H9 (cell line): ENCODE results near the gene POC5. TPM values are rescaled to one million over a fixed set of nuclear protein-coding genes. Genes with fewer than 3 reads are reported as not detected.

Experiments used
- DNase-seq: peaks from one replicate; pipeline ENCODE4 v3.0.0-alpha.2; 2017
- H2AFZ ChIP-seq: one replicate; pipeline ENCODE4 v1.6.1; 2013; ENCODE audit warnings: mild to moderate bottlenecking, low read length, control low read depth, moderate library complexity
- H2AK5ac ChIP-seq: 2 replicates; pipeline ENCODE4 v1.6.1; 2013; ENCODE audit warnings: low read length, control low read depth, mixed read lengths; ENCODE audit not compliant: insufficient read length
- H2BK120ac ChIP-seq: one replicate; pipeline ENCODE4 v1.6.1; 2013; ENCODE audit warnings: low read depth, mild to moderate bottlenecking, low read length, control low read depth, inconsistent platforms; ENCODE audit not compliant: poor library complexity, severe bottlenecking
- H2BK12ac ChIP-seq: 2 replicates; pipeline ENCODE4 v1.6.1; 2013; ENCODE audit warnings: low read length, control low read depth, mixed read lengths, low read depth; ENCODE audit not compliant: insufficient read length
- H2BK15ac ChIP-seq: 2 replicates; pipeline ENCODE4 v1.6.1; 2013; ENCODE audit warnings: low read depth, low read length, control low read depth
- H2BK20ac ChIP-seq: one replicate; pipeline ENCODE4 v1.6.1; 2013; ENCODE audit warnings: low read depth, mild to moderate bottlenecking, low read length, control low read depth, inconsistent platforms; ENCODE audit not compliant: poor library complexity, severe bottlenecking
- H2BK5ac ChIP-seq: 2 replicates; pipeline ENCODE4 v1.6.1; 2013; ENCODE audit warnings: low read length, control low read depth, mixed read lengths; ENCODE audit not compliant: insufficient read length
- H3K14ac ChIP-seq: 2 replicates; pipeline ENCODE4 v1.6.1; 2013; ENCODE audit warnings: low read length, control low read depth; ENCODE audit not compliant: insufficient read depth
- H3K18ac ChIP-seq: 2 replicates; pipeline ENCODE4 v1.6.1; 2013; ENCODE audit warnings: low read depth, mild to moderate bottlenecking, mixed read lengths, low read length, control low read depth; ENCODE audit not compliant: insufficient read length
- H3K23ac ChIP-seq: 2 replicates; pipeline ENCODE4 v1.6.1; 2013; ENCODE audit warnings: low read length, control low read depth, mixed read lengths, low read depth; ENCODE audit not compliant: insufficient read length
- H3K23me2 ChIP-seq: 2 replicates; pipeline ENCODE4 v1.6.1; 2013; ENCODE audit warnings: low read depth, mild to moderate bottlenecking, mixed read lengths, low read length, control low read depth; ENCODE audit not compliant: insufficient read length, poor library complexity, severe bottlenecking
- H3K27ac ChIP-seq: 2 replicates; pipeline ENCODE4 v1.5.1; 2013; ENCODE audit warnings: low read length, control low read depth, mixed read lengths, low read depth; ENCODE audit not compliant: insufficient read length
- H3K27me3 ChIP-seq: 2 replicates; pipeline ENCODE4 v1.6.1; 2013; ENCODE audit warnings: low read length, control low read depth, inconsistent platforms; ENCODE audit not compliant: insufficient read depth
- H3K4ac ChIP-seq: 2 replicates; pipeline ENCODE4 v1.6.1; 2013; ENCODE audit warnings: low read depth, mild to moderate bottlenecking, control low read depth, inconsistent platforms, low read length, moderate library complexity
- H3K4me1 ChIP-seq: 2 replicates; pipeline ENCODE4 v1.6.1; 2013; ENCODE audit warnings: low read length, control low read depth, inconsistent platforms; ENCODE audit not compliant: insufficient read depth
- H3K4me2 ChIP-seq: 2 replicates; pipeline ENCODE4 v1.6.1; 2013; ENCODE audit warnings: low read length, control low read depth, mixed read lengths; ENCODE audit not compliant: insufficient read length, insufficient read depth
- H3K56ac ChIP-seq: 2 replicates; pipeline ENCODE4 v1.6.1; 2013; ENCODE audit warnings: low read depth, mild to moderate bottlenecking, mixed read lengths, low read length, control low read depth; ENCODE audit not compliant: insufficient read length
- H3K79me1 ChIP-seq: 2 replicates; pipeline ENCODE4 v1.6.1; 2013; ENCODE audit warnings: low read depth, mild to moderate bottlenecking, moderate library complexity, low read length, control low read depth, inconsistent platforms; ENCODE audit not compliant: insufficient read depth, poor library complexity, severe bottlenecking
- H3K79me2 ChIP-seq: 2 replicates; pipeline ENCODE4 v1.6.1; 2013; ENCODE audit warnings: low read length, control low read depth, inconsistent platforms; ENCODE audit not compliant: insufficient read depth
- H3K9ac ChIP-seq: 2 replicates; pipeline ENCODE4 v1.6.1; 2013; ENCODE audit warnings: low read length, control low read depth, mixed read lengths; ENCODE audit not compliant: insufficient read length; ENCODE audit errors: extremely low read depth
- H3K9me3 ChIP-seq: one replicate; pipeline ENCODE4 v1.6.1; 2013; ENCODE audit warnings: low read depth, low read length, inconsistent platforms; ENCODE audit not compliant: control insufficient read depth
- H3T11ph ChIP-seq: one replicate; pipeline ENCODE4 v1.6.1; 2013; ENCODE audit warnings: mild to moderate bottlenecking, low read length, control low read depth, inconsistent platforms
- H4K20me1 ChIP-seq: one replicate; pipeline ENCODE4 v1.6.1; 2013; ENCODE audit not compliant: control insufficient read depth, insufficient read length, insufficient read depth
- H4K5ac ChIP-seq: 2 replicates; pipeline ENCODE4 v1.6.1; 2013; ENCODE audit warnings: low read depth, mild to moderate bottlenecking, mixed read lengths, low read length, control low read depth; ENCODE audit not compliant: insufficient read length
- H4K8ac ChIP-seq: replicated peaks from 2 replicates; pipeline ENCODE4 v1.6.1; 2013; ENCODE audit warnings: low read length, control low read depth, mixed read lengths, low read depth; ENCODE audit not compliant: insufficient read length
- H4K91ac ChIP-seq: 2 replicates; pipeline ENCODE4 v1.6.1; 2013; ENCODE audit warnings: low read depth, mild to moderate bottlenecking, moderate library complexity, mixed read lengths, low read length, control low read depth; ENCODE audit not compliant: insufficient read length
- H3K27ac Mint-ChIP-seq, 3 experiments: 2 replicates in 2 of 3; 3 replicates in 1 of 3; pipeline ENCODE4 v1.8.0; 2020 to 2021; ENCODE audit warnings: mixed read lengths in 3 of 3, mild to moderate bottlenecking in 1 of 3, moderate library complexity in 1 of 3
- H3K27me3 Mint-ChIP-seq: 2 replicates; pipeline ENCODE4 v1.8.0; 2021; ENCODE audit warnings: low read depth, mild to moderate bottlenecking, moderate library complexity, mixed read lengths
- H3K36me3 Mint-ChIP-seq, 3 experiments: 2 replicates in 2 of 3; 3 replicates in 1 of 3; pipeline ENCODE4 v1.8.0; 2020 to 2021; ENCODE audit warnings: low read depth in 3 of 3, mixed read lengths in 3 of 3; ENCODE audit not compliant: insufficient read depth in 1 of 3
- H3K4me1 Mint-ChIP-seq, 2 experiments: 2 replicates each; pipeline ENCODE4 v1.8.0; 2020; ENCODE audit warnings: mixed read lengths in 2 of 2
- H3K4me3 Mint-ChIP-seq, 2 experiments: 2 replicates in 1 of 2; 3 replicates in 1 of 2; pipeline ENCODE4 v1.8.0; 2020 to 2021; ENCODE audit warnings: mild to moderate bottlenecking in 2 of 2, mixed read lengths in 2 of 2, moderate library complexity in 1 of 2
- H3K9me3 Mint-ChIP-seq, 2 experiments: 2 replicates in 1 of 2; 3 replicates in 1 of 2; pipeline ENCODE4 v1.8.0; 2020; ENCODE audit warnings: mild to moderate bottlenecking in 2 of 2, mixed read lengths in 2 of 2, moderate library complexity in 1 of 2
- WGBS: extraction: QIAGEN DNeasy Blood & Tissue Kit; methylation state at CpG from one replicate; pipeline ENCODE4 v1.1.7; 2013; ENCODE audit warnings: missing lambda C conversion rate, low lambda C conversion rate, mixed read lengths; ENCODE audit not compliant: insufficient read length; ENCODE audit errors: extremely low coverage; 5-methylcytosine and 5-hydroxymethylcytosine counted together
- total RNA-seq: library from RNA; stranded (reverse); gene quantifications from 2 replicates; pipeline ENCODE4 v1.2.1, GENCODE V29; 2021
- TF ChIP-seq, protein P1 (sequence below): fragments of 200-600 bp; sonication (generic); conservative IDR thresholded peaks from 3 replicates; pipeline ENCODE4 v1.8.0; 2021; ENCODE audit warnings: antibody characterized with exemption, mild to moderate bottlenecking

POC5 gene
- total RNA-seq, 1 experiment from 2014 or later: 12.2 TPM

DNA sequence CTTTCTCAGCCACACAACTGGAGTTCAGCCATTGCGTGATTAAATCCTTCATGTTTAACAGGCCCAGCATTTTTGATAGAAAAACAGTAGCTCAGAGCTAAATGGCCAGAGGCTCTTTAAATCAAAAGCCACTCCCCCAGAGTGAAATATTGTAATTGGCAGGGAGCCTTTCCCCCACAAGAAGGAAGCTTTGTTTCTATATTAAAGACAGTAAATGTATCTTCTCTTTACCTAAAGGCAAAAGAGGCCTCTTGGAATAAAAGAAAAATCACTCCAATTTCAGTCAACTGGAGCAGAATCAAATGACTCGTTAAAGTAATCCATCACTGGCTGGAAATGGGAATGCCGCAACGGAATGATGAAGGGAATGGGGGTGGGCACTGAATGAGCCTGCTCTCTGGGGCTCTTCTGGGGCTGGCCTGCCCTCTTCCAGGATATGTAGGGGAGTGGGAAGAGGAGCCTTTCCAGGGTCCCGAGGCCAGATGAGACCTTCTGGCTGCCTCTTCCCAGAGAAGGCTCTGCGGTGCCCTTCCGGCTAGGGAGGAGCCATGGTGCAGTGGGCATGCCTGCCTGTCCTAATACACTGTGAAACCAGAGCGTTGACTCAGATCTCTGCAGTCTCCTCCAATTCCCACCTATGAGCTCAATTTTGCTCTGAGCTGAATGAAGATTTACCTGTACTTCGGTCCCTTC is 60.8 kb downstream of the POC5 start:
- Histone ChIP-seq H3K9me3 (no peaks in the 10 kb centered on the region), H3K27ac (no peak overlapping the region), H3K4me2 (no peak overlapping the region), H3K14ac (no peak overlapping the region), H3K27me3 (no peaks in the 10 kb centered on the region), H3K79me2 (no peaks in the 10 kb centered on the region), H3K23ac (no peak overlapping the region), H4K5ac (no peak overlapping the region), H3K56ac (no peak overlapping the region), H3T11ph (no peak overlapping the region), H2AK5ac (no peak overlapping the region), H3K23me2 (no peaks in the 10 kb centered on the region), H2BK12ac (no peak overlapping the region), H2AFZ (no peak overlapping the region), H3K4ac (no peak overlapping the region), H4K20me1 (no peaks in the 10 kb centered on the region), H4K8ac (no peak overlapping the region), H3K4me1 (no peaks in the 10 kb centered on the region; the same call in 1 of the 2 replicates), H4K91ac (no peak overlapping the region), H2BK5ac (no peak overlapping the region), H2BK15ac (no peak overlapping the region), H2BK20ac (no peak overlapping the region), H2BK120ac (no peak overlapping the region), H3K79me1 (no peaks in the 10 kb centered on the region), H3K9ac (no peak overlapping the region), H3K18ac (no peak overlapping the region)
- H3K9me3 Mint-ChIP-seq: no peaks in the 10 kb centered on the region
- peaks cover 2% of the 10 kb centered on the region for H3K27me3 Mint-ChIP-seq
- whole genome bisulfite sequencing: no CpG with 5 or more reads among the region's 9 CpGs
- H3K27ac Mint-ChIP-seq: no peak overlapping the region
- TF ChIP-seq, protein P1, sequence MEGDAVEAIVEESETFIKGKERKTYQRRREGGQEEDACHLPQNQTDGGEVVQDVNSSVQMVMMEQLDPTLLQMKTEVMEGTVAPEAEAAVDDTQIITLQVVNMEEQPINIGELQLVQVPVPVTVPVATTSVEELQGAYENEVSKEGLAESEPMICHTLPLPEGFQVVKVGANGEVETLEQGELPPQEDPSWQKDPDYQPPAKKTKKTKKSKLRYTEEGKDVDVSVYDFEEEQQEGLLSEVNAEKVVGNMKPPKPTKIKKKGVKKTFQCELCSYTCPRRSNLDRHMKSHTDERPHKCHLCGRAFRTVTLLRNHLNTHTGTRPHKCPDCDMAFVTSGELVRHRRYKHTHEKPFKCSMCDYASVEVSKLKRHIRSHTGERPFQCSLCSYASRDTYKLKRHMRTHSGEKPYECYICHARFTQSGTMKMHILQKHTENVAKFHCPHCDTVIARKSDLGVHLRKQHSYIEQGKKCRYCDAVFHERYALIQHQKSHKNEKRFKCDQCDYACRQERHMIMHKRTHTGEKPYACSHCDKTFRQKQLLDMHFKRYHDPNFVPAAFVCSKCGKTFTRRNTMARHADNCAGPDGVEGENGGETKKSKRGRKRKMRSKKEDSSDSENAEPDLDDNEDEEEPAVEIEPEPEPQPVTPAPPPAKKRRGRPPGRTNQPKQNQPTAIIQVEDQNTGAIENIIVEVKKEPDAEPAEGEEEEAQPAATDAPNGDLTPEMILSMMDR: no peak
- H3K4me1 Mint-ChIP-seq: peaks cover 0 to 22% of the 10 kb centered on the region in 2 experiments; a peak in 2 of 4 replicates
- no peak for DNase-seq
- H3K36me3 Mint-ChIP-seq: no peaks in the 10 kb centered on the region
- H3K4me3 Mint-ChIP-seq: no peak overlapping the region
